HG02884 (cell line): ENCODE measurements around the gene HMGN1.
"Not testable (repeated sequence)": the region's sequence is repeated elsewhere in the genome, so short reads cannot be mapped to it uniquely, and the experiment has no call there.

Source experiments
- ATAC-seq: cut with Tn5 transposase; IDR thresholded peaks from one replicate; pipeline ENCODE4 v1.9.1; 2021; ENCODE audit warnings: mild to moderate bottlenecking, moderate library complexity; ENCODE audit not compliant: unreplicated experiment

HMGN1 gene

DNA sequence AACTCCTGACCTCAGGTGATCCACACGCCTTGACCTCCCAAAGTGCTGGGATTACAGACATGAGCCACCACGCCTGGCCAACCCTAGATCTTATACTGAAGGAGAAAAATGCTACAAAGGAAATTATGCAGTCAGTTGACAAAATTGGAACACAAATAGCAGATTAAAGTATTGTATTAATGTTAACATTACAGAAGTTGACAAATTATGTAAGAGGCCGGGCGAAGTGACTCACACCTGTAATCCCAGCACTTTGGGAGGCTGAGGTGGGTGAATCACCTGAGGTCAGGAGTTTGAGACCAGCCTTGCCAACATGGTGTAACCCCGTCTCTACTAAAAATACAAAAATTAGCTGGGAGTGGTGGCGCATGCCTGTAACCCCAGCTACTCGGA is 21.0 kb upstream of the HMGN1 start:
- ATAC-seq: not testable (repeated sequence)

DNA sequence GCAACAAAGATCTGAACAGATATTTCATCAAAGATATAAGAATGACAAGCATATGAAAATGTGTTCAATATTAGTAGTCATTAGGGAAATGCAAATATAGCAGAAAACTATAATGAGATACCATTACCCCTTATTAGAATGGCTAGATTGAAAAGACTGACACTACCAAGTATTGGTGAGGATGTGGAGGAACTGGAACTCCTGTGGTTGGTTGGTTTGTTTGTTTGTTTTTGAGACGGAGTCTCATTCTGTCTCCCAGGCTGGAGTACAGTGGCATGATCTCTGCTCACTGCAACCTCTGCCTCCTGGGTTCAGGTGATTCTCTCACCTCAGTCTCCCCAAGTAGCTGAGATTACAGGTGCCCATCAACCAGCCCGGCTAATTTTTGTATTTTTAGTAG is 18.9 kb upstream of the HMGN1 start:
- ATAC-seq: no peak

DNA sequence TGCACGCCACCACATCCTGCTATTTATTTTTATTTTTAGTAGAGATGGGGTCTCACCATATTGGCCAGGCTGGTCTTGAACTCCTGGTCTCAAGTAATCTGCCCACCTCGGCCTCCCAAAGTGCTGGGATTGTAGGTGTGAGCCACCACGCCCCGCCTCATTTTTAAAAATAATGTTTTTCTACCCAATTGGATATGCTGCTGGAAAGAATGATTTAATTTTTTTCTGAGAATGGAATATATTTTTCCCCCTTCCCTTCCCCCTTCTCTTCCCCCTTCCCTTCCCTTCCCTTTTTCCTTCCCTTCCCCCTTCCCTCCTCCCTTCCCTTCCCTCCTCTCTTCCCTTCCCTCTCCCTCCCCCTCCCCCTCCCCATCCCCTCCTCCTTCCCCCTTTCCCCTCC is 17.7 kb upstream of the HMGN1 start:
- ATAC-seq: no peak

DNA sequence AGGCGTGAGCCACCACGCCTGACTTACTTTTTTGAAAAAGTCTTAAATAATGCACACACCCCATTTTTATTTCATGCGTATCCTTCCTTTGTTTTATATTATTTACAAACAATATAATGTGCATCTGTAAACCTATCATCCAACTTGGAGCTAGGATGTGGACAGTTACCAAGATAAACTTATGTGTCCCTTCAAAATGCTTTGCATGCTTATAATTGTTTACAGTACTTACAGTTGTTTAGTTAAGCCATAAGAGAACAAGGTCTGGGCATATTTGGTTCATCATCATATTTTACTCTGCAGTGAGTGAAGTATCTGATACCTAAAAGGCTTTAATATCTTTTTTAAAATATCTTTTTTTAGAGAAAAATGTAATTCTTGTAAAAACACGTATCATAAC is 16.1 kb upstream of the HMGN1 start:
- ATAC-seq: no peak

DNA sequence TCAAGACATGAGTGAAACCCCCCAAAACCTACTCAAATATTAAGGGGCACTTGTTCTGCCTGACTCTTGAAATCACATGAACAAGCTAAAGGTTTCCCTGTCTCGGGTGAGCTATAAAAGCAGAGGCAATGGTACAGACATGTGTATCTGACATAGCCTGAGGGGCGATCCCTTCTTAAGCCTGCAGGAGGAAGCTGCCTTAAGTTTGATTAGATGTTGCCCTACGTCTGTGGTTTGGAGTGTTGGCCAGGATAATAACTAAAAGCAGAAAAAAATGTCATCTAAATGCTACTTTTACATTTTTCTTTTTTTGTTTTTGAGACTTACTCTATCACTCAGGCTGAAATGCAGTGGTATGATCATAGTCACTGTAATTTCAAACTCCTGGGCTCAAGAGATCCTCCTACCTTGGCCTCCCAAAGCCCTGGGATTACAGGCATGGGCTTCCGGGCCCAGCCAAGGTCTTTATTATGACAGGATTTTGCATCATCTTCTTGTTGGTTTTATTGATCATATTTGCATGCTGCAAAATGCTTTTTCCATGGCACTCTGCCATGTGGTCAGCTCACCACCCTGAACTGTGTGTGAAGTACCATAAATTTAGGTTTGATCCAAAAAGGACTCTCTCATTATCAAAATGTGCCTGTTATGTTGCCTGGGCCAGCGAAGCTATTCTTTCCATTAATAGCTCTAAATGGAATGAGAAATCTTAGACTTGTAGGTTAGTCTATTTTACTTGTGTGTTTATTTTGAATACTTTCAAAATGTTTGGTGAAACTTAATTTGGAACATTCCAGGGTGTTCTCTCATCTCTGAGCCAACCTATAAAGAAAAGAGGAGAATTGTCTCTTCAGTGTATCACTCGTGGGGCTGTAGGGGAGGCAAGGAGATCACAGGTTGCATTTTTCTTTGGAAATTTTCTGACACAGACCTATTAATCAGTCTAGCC is 15.0 kb upstream of the HMGN1 start:
- no peak for ATAC-seq

DNA sequence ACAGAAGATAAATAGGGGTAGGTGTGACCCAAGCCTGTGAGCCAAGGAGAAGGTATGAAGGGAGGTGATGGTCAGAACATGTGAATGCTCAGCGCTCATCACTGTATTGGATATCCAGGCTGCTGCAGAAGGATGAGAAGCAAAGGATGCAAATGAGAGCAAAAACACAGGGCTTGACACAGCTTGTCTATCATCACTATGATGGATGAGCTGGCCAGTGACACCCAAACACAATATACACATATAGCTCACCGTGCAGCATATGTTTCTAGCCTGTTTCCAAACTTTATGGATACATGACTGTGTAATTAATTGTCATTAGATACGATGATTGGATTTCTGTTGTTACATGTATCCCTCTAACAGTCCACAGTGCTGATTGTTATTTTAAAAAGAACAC is 13.8 kb upstream of the HMGN1 start:
- ATAC-seq: no peak

DNA sequence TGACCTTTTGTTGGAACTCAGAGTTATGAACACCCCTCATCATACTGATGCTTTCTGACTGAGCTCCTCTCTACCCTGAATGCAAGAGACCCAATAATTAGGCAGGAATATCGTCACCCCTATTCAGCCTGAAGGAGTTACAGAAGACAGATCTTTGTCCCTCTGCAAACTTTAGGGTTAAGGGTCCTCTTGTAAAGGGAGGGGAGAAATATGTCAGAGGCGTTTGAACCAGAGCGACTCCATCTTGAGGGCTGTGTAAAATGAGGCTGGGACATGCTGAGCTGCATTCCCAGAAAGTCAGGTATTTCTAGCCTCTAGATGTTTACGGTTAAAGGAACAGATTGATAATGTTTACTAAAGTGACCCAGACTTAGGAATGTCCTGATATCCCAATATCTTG is 10.5 kb upstream of the HMGN1 start:
- ATAC-seq: no peak

DNA sequence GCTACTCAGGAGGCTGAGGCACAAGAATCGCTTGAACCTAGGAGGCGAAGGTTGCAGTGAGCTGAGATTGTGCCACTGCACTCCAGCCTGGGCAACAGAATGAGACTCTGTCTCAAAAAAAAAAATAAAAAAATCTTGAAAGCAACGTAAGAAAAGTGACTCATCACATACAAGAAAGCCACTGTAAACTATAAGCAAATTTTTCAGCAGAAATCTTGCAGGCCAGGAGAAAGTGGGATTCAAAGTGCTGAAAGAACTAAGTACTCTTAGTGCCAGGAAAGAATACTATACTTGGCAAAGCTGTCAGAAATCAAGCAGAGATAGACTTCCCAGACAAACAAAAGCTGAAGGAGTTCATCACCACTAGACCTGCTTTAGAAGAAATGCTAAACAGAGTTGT is 4.4 kb upstream of the HMGN1 start:
- ATAC-seq: no peak

DNA sequence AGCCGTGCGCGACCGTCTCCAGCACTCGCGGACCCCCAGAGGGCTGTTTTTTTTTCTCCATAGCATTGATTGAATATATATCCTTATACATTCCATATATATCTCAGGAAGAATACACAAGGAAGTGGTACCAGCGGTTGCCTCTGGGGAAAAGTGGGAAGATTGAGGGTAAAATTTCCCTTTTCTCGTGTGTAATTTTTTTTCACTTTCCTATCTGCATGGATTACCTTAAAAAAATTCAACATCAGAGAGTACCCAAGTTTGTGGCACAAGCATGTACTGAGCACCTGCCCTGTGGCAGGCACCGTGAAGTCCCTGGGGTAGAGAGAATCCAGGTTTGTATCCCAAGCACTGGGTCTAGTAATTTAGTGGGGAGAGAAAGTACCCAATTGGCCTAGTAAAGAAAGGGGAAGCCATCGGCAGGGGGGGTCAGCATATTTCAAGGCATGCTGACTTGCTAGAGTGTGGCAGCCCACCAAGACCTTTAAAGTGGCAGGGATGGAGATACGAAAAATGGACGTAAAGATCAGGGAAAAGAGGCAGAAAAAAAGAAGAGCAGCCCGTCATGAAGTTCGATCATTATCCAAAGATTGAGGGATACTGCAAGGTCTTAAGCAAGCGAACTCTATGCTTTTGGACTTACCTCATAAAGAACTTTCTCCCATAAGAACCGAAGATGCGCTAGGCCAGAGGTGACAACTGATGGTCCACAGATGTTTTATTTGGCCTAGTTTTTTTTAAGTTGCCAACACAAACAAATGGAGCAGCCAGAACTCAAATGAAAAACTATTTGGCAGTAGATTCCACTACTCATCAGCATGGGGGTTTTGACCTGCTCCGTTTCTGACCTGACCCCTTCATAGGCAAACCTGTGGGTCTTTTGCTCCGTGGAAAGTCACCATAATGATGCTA is 1.5 kb upstream of the HMGN1 start:
- no peak for ATAC-seq

DNA sequence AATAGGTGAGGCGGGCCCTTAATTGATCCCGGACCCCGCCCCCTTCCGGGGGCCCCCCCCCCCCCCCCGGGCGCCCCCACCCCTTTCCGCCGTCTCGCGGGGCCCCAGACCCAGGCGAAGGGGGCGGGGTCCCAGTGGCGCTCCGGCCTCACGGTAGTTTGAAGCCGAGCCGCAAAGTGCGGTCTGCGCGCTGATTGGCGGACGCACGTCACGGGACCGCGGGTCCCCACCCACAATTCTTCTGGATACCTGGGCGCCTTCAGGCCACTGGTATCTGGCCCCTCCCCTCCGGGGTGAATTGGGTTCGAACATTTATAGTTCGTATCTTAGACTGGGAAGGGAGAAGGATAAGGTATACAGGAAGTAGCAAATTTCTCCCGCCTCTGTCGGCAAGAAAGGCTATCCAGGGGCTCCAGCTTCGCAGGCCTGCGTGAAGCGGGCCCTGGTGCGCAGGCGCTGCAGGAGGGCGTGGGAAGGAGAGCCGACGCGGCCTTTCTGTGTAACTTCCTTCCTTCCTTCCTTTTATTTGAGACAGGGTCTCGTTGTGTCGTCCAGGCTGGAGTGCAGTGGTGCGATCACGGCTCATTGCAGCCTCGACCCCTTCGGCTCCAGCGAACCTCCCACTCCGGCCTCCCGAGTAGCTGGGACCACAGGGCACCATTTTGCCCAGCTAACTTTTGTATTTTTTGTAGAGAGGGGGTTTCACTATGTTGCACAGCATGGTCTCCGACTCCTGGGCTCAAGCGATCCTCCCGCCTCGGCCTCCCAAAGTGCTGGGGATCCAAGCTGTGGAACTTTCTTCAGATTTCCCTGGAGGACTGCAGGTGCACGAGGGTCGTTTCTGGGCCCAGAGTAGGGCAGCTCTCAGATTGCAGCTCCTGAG is 564 bp upstream of the HMGN1 start:
- peak; percentile 79 for ATAC-seq

DNA sequence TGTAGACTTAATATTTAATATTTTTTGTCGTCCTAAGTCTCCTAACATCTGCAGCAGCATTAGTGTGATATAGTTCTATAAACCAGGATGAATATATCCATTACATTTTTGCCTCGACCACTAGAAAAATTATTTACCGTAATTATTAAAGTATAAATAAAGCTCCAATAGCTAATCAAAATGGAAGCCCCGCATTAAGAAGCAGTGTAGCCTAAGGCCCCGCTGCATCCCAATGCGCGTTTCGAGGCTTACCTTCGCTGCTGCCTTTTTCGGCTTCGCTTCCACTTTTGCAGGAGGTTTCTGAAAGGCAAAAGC is 891 bp downstream of the HMGN1 start:
- no peak for ATAC-seq

DNA sequence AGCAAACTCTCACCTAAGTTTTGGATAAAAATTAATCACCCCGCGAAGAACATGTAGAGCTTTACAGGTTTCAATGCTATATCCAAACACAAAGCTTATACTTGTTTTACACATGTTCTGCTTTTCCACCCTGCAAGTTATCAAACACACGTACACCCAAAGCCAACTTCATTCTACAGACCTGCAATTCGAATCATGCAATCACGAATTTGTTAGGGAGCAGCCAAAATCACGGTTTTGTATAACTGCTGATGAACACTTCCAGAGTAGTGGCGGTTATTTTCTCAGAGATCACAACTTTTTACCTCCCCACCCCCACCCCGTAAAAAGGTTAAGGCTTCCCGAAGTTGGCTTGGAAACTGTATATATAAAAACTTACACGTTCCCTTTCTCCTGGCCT is 1.4 kb downstream of the HMGN1 start:
- no peak for ATAC-seq

DNA sequence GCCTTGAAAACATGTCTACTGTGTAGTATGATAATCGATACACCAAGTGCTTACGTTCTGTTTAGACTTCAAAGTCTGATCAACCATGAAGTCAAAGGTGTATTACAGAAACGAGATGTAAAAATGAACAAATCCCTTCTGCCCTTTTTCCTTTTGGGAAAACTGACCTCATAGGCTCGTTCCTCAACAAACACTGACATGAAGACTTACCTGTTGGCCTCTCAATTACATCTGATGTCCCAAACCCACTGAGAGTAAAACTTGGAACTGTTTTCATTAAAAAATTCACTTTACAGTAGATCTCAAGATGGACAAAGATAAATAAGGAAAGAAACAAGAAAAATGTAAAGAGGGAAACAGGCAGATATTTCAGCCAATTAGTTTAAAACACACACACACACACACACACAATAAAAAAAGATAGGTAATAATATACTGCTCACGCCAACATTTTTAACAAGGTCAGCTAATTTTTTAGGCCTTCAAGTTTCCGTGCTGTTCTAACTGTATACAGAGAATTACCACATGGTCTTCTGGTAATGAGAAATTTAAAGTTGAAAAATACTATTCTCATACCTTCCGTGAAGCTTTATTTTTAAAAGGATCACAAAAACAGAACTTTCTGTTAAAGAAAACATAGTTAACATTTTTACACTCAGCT is 2.1 kb downstream of the HMGN1 start:
- ATAC-seq: no peak

DNA sequence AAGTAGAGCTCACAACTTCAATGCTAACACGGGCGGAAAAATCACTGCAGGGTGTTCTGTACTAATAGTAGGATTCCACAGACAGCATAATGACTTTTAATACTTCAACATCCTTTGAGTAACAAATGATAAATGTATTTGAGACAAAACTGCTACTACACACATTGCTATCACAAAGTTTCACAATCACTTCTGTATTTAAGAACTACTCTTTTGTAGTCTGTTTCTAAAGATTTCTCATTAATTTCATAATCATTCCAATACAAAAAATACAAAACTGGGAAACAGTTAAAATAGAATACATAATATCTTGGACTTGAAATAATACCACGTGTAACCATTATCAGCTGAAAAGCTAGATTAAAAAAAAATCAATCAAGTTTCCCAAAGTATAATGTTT is 2.7 kb downstream of the HMGN1 start:
- no peak for ATAC-seq

DNA sequence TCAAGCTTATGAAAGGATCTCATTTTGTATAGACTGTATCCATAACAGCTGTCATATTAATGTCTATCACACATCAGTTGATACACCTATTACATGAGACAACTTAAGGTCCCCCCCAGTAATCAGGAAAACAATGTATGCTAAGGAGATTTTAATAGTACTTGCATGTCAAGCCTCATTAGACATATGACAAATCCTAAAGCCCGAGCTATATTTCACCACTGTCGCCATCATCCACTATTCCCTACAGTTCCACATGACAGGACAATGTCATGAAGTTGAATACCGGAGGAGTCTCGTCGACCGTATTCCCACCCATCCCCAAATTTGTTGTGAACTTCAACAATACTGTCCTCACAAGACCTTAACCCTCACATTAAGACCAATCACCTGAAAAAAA is 3.4 kb downstream of the HMGN1 start:
- no peak for ATAC-seq

DNA sequence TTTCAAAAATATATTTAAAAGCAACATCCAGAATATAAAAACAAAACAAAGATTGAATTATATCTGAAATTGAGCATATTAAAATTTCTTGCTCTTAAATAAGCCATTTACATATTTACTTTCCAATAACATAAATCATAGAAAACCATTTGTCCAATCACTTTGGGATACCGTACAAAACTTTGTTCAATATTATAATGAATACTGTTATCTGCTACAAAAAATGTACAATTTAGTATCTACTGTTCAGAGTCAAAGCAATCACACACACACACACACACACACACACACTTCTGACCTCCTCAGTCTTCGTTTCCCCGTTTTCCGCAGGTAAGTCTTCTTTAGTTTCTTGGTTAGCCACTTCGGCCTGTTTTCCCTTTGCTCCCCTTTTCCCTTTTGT is 4.0 kb downstream of the HMGN1 start:
- ATAC-seq: no peak

DNA sequence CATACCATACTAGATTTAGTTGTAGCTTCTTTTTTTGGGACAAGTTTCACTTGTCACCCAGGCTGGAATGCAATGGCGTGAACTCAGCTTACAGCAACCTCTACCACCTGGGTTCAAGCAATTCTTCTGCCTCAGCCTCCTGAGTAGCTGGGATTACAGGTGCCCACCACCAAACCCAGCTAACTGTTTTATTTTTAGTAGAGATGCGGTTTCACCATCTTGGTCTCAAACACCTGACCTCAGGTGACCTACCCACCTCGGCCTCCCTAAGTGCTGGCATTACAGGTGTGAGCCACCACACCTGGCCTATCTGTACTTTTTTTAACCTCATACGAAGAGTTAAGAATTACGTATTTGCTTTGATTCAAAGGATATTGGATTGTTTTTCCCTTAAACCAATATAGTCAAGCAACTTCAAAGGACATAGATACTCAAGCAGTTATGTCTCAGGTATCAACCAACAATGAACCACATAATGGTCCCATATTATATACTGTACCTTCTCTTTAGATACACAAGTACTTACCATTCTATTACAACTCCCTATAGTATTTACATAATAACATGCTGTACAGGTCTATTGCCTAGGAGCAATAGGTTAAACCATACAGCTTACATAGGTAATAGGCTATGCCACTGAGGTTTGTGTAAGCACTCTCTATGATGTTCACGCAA is 7.5 kb downstream of the HMGN1 start:
- ATAC-seq: no peak

DNA sequence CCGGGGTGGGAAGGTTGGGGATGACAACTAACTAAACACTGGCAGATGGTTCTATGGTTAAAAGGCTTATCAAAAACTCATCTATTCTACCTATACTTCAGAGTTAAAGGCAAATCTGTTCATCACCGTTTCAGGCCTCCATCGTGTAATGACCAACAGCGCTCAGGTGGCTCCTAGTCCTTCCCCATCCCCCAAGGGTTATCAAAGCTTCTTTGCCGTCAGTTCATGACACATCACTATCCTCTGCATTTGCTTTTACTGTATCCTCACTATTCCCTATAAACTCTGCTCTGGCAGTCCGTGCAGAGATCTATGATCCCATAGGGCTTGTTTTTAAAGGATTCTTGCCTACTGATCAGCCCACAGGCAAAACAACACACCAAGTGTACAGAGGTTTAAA is 8.2 kb downstream of the HMGN1 start:
- no peak for ATAC-seq

DNA sequence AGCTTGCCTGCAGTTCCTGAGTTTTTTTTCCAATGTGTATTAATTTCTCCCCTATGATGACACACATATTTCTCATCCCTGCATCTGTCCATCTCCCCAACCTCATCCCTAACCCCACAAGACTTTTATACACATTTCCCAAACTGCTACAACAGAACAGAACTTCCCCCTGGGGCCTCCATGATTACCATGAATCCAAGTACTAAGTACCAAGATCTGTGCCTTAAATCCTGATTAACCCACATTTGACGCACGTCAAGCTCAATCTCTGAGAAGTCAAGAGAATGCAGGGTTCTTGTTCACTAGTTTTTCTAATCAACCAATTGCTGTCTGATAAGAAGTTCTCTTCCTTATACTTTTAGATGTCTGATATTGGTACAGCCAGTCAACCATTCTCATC is 9.7 kb downstream of the HMGN1 start:
- ATAC-seq: no peak

DNA sequence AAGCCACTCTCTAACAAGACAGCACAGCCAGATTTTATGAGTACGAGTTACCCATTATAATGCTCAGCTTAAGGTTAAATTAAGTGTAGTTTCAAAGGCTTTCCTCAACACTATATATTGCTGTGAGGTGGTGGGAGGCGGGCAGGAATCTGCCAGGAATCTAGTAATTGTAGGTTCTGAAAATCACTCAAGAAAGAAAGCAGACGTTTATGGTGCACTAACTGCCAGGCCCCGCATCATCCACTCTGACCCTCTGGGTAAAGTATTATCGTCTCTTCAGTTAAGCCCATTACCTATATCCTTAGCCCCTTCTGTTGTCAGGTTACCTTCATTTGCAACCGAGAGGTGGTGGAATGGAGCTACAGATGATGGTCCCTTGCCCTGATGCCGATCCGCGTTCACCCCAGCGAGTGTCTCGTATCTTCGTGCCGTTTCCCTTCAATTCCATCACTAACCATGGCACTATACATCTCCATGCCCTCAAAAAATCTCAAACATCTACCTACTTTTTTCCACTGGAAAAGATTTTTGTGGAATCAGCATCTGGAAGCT is 12.4 kb downstream of the HMGN1 start:
- no peak for ATAC-seq
